ENCODE data around the gene AQP6.
A peak's percentile ranks its signal among the peaks of the same experiment; 100 is the strongest.

AQP6 gene, protein sequence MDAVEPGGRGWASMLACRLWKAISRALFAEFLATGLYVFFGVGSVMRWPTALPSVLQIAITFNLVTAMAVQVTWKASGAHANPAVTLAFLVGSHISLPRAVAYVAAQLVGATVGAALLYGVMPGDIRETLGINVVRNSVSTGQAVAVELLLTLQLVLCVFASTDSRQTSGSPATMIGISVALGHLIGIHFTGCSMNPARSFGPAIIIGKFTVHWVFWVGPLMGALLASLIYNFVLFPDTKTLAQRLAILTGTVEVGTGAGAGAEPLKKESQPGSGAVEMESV

DNA sequence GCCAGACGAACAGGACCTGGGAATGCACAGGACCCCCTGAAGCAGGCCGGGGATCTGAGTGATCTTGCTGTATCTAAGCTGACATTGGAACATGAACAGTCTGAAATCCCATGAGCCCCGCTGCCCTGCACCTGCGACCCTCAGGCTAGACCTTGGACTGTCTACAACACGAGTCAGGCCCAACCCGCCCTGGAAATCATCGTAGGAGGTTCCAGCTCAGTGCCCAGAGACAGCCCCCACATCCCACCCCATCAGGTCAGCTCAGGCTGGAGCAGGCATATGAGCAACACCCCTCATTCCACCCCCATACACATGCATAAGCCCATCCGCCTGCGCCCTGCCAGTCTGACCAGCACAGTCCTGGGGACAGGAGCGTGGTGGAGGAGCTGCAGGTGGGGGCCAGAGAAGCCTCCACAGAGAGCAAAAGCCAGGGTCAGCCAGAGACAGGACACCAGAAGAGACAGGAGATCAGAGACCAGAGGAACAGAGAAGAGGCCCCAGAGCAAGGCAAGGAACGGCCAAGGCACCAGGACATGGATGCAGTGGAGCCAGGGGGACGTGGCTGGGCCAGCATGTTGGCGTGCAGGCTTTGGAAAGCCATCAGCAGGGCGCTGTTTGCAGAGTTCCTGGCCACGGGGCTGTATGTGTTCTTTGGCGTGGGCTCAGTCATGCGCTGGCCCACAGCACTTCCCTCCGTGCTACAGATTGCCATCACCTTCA lies at the start of gene AQP6:
TSS of gene AQP6 (plus strand) at position 307 of the 720 bp plus-strand sequence. CDS start at position 534, 227 bp downstream.
- no peak for DNase-seq (ENCODE audit: low spot score)
- H3K27ac ChIP-seq, result peak within 1 kb of the TSS; percentile 60
- TF ChIP-seq, protein P1, sequence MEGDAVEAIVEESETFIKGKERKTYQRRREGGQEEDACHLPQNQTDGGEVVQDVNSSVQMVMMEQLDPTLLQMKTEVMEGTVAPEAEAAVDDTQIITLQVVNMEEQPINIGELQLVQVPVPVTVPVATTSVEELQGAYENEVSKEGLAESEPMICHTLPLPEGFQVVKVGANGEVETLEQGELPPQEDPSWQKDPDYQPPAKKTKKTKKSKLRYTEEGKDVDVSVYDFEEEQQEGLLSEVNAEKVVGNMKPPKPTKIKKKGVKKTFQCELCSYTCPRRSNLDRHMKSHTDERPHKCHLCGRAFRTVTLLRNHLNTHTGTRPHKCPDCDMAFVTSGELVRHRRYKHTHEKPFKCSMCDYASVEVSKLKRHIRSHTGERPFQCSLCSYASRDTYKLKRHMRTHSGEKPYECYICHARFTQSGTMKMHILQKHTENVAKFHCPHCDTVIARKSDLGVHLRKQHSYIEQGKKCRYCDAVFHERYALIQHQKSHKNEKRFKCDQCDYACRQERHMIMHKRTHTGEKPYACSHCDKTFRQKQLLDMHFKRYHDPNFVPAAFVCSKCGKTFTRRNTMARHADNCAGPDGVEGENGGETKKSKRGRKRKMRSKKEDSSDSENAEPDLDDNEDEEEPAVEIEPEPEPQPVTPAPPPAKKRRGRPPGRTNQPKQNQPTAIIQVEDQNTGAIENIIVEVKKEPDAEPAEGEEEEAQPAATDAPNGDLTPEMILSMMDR (conservative IDR thresholded peaks at IDR 0.05; ENCODE audit: low read depth), result no peak
- POLR2A ChIA-PET (ENCODE audit: low non-redundant PET), result no interaction called here
- CTCF ChIA-PET, result interaction anchor here (1.1 kb wide), 1 partner anchor 98 kb away, joined by 4 read pairs; no protein-coding TSS in a partner anchor

- no peak overlapping the region for H3K27ac ChIP-seq
- ChIA-PET POLR2A (ENCODE audit: low non-redundant PET) (no interaction called here), CTCF (interaction anchor here (0.6 to 0.9 kb wide), 2 partner anchors 44 to 457 kb away, joined by 3 to 4 read pairs; no protein-coding TSS in a partner anchor)
- TF ChIP-seq, protein P1 (conservative IDR thresholded peaks at IDR 0.05; ENCODE audit: low read depth), result no peak
- no peak for DNase-seq (ENCODE audit: low spot score)
Observed at GRCh38 chr12:49923035-49923644, 49.6 kb upstream of the AQP6 start.

- no peak for DNase-seq (ENCODE audit: low spot score)
- H3K27ac ChIP-seq, result no peak overlapping the region
- CTCF ChIA-PET, result interaction anchor here (0.6 kb wide), 1 partner anchor 188 kb away, joined by 6 read pairs; the partner anchor contains the start of gene COX14
- TF ChIP-seq, protein P1 (conservative IDR thresholded peaks at IDR 0.05; ENCODE audit: low read depth), result no peak
- POLR2A ChIA-PET (ENCODE audit: low non-redundant PET), result no interaction called here
Observed at GRCh38 chr12:49923880-49924556, 48.7 kb upstream of the AQP6 start.

DNA sequence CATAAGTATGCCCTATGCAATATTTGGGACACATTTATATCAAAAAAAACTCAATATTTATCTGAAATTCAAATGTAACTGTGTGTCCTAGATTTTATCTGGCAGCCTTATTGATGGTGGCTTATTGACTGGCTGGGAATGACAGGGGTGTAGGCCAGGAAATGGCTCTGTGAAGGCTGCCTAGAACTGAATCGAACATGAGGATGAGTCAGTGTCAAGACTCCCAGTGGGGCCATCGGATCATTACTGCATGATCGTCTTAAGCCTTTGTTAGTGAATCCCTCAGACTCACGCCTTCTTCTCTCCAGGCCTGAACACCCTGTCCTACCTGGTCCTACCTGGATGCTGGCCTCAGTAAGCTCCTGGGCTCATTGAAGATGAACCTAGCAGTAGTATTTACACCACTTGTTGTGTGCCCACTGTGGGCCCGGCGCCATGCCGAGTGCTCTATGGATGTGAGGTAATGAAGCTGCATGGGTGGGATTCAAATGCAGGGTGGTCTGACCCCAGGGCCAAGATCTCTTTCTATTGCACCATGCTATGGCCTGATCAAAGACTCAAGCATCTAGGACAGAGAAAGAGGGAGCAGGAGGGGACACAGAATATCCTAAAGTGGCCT lies 48.0 kb upstream of the AQP6 start:
- TF ChIP-seq, protein P1 (conservative IDR thresholded peaks at IDR 0.05; ENCODE audit: low read depth), result no peak
- CTCF ChIA-PET, result interaction anchor here (0.6 kb wide), 1 partner anchor 187 kb away, joined by 6 read pairs; the partner anchor contains the start of gene COX14
- DNase-seq (ENCODE audit: low spot score), result no peak
- POLR2A ChIA-PET (ENCODE audit: low non-redundant PET), result no interaction called here
- H3K27ac ChIP-seq, result no peak overlapping the region

- no peak overlapping the region for H3K27ac ChIP-seq
- TF ChIP-seq, protein P1 (conservative IDR thresholded peaks at IDR 0.05; ENCODE audit: low read depth), result no peak
- ChIA-PET POLR2A (ENCODE audit: low non-redundant PET) (no interaction called here), CTCF (interaction anchor here (0.6 kb wide), 1 partner anchor 149 kb away, joined by 5 read pairs; no protein-coding TSS in a partner anchor)
- DNase-seq (ENCODE audit: low spot score), result no peak
Observed at GRCh38 chr12:49925433-49926204, 47.1 kb upstream of the AQP6 start.
